Activated CD8-positive, alpha-beta memory T cell treated with anti-CD3 and anti-CD28 coated beads for 4 hours (primary cell): ENCODE results near the gene SLC25A29.
"Not testable (repeated sequence)": the region's sequence is repeated elsewhere in the genome, so short reads cannot be mapped to it uniquely, and the experiment has no call there.

Experiments used
- DNase-seq, 2 donors: peaks; one replicate each; pipeline ENCODE4 v3.0.0-alpha.2; 2020; ENCODE audit warnings: low read depth in 2 of 2

Gene SLC25A29

DNA sequence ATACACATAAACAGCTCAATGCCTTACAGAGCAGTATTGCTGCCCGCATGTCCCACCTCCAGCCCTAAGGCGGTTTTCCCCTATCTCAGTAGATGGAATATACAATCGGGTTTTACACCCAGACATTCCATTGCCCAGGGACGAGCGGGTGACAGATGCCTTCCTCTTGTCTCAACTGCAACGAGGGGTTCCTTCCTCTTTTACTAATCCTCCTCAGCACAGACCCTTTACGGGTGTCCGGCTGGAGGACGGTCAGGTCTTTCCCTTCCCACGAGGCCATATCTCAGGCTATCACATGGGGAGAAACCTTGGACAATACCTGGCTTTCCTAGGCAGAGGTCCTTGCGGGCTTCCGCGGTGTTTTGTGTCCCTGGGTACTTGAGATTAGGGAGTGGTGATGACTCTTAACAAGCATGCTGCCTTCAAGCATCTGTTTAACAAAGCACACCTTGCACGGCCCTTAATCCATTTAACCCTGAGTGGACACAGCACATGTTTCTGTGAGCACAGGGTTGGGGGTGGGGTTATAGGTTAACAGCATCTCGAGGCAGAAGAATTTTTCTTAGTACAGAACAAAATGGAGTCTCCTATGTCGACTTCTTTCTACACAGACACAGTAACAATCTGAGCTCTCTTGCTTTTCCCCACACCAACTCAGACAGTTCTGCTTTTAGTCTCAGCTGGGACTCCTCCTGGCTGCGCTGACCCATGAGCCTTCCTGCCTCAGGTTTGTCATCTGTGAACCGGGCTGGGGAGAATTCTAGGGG, 6.0 kb upstream of the SLC25A29 start:
- not testable (repeated sequence) for DNase-seq

- no peak for DNase-seq
Observed at GRCh38 chr14:100309028-100309737, 2.9 kb upstream of the SLC25A29 start.

DNA sequence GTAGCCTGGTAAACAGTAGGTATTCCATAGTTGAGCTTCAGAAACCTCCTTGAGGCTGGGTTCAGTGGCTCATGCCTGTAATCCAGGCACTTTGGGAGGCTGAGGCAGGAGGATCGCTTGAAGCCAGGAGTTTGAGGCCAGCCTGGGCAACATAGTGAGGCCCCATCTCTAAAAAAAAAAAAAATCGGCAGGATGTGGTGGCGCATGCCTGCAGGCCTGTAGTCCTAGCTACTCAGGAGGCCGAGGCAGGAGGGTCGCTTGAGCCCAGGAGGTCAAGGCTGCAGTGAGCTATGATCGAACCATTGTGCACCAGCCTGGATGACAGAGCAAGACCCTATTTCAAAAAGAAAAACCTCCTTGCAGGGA, 2.2 kb upstream of the SLC25A29 start:
- not testable (repeated sequence) for DNase-seq

- DNase-seq, result no peak
Observed at GRCh38 chr14:100307766-100308426, 1.7 kb upstream of the SLC25A29 start.

GRCh38 chr14:100306998-100307765, 938 bp upstream of the SLC25A29 start:
- DNase-seq, result no peak

DNA sequence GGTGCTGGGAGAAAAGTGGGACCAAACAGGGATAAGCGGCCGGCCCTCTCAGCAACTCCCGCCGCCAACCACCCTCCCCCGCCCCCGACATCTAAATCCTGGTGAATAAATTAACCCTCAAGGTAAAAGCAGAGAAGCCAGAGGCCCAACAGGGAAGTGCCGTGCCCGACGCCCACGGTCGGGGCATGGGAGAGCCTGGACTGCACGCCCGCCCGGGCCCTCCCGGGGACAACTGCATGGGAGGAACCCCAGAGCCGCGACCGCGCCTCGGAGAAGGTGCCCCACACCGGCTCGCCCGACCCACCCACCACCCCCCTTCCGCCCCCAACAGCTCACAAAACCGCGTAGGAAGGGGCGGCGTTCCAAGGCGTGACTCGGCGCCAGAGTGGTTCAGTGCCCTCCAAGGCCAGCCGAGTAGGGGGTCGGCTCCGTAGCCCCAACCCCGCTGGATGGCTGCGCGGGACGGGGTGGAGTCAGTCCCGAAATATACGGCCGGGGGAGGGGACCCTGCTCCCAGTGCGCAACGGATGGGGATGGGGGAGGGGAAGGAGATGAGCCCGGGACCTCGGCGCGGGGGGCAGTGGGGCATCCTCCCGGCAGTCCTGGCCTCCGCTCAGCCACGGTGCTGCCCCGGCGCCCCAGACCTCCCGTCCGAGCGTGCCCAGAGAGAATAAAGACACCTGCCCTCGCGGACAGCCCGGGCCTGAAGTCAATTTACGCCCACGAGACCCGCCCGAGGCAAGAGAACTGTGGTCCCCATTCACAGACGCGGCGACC, 732 bp downstream of the SLC25A29 start:
- peak; percentile 32 to 42 for DNase-seq

DNA sequence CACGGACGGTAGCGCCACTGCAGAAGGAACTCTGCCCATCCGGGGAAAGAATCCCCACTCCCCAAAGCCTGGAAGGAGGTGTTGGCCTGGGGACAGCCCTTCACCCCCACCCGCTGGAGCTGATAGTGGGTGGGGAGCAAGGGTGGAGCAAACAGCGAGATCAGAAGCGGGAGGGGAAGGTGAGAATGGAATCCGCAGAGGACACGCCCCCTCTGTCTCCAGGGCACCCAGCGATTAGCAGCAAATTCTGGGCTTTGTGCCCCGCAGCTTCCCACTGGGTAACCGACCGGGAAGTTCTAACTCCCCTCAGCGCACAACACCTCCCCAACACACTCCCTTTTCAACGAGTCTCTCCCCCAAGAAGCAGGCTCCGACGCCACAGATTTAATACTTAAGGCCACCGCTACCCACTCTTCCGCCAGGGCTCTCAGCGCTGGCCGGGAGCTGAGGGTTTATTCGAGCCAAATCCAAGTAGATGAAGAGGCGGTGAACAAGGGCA, 1.4 kb downstream of the SLC25A29 start:
- DNase-seq, result no peak

DNA sequence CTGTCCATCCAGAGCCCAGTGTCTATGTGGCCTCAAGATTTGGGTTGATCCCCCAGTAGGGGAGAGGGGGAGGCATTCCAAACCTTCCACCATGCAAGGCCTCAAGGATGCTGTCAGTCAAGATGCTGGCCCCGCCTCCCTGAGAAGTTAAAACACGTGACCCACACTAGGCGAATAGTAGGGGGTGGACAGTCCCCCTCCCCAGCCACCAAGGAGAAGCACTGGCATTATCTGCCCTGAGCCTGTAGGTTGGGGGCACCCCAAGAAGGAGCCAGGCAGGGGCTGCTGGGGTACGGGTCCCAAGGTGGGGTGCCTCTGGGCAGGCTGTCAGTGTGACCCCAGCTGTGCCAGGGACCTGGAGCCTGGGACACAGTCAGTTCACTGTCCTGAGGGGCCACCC, 2.3 kb downstream of the SLC25A29 start:
- no peak for DNase-seq

DNA sequence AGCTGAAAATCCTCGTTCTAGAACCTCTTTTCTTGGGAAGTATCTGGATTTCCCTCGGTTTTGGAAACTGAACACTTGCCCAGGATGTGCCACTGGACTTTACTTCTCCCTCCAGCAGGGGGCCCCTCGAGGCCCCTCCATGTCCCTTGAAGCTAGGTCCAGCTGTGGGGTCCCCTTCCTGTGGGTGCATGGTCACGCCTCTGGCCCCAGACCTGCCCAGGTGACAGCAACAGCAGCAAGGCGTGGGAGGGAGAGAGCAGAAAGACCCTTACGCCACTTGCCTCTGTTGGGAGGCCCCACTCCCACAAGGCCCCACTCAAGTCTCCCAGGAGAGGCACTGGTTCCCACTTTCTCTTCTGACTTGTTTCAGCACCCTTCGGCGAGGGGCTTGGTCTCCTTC, 3.1 kb downstream of the SLC25A29 start:
- no peak for DNase-seq

GRCh38 chr14:100302616-100303015, 3.6 kb downstream of the SLC25A29 start:
- DNase-seq, result no peak

- DNase-seq, result no peak
Observed at GRCh38 chr14:100299238-100299560, 7.0 kb downstream of the SLC25A29 start.

DNA sequence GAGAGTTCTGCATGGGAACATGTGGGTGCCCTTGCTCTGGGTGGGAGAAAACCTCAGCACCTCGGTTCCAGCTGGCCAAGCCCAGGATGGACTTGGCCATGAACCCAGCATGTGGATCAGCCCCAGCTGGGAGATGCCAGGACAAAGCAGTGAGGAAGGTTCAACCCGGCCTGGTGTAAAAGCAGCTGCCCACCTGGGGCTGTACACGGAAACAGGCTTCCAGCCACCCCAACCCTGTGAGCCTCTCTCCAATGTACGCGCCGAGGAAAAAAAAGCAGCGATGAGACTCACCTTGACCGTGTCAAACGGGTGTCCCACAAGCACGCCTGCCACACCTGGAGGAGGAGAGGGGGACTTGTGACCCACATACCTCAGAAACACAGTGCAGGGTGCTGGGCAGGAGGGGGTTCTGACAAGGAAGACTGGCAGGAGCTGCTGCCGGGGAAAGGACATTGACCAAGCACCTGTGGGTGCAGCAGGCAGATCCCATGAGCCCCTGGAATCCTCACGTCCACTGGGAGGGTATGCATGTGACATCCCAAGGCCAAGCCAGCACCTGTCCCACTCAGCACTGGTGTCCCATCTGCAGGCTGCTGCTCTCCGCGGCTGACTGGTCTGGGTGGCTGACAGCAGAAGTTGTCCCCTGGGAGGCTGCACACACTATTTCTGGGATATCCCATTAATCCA, 7.5 kb downstream of the SLC25A29 start:
- no peak for DNase-seq

GRCh38 chr14:100297320-100298300, 8.6 kb downstream of the SLC25A29 start:
- no peak for DNase-seq

DNA sequence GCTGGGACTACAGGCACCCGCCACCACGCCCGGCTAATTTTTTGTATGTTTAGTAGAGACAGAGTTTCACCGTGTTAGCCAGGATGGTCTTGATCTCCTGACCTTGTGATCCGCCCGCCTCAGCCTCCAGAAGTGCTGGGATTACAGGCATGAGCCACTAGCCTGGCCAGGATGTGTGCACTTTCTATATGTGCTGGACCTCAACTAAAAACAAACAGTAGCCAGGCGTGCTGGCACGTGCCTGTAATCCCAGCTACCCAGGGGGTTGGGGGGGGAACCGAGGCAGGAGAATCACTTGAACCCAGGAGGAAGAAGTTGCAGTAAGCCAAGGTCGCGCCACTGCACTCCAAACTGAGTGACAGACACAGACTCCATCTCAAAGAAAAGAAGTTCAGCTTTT, 9.5 kb downstream of the SLC25A29 start:
- not testable (repeated sequence) for DNase-seq

- DNase-seq, result no peak
Observed at GRCh38 chr14:100296106-100296651, 10.1 kb downstream of the SLC25A29 start.

DNA sequence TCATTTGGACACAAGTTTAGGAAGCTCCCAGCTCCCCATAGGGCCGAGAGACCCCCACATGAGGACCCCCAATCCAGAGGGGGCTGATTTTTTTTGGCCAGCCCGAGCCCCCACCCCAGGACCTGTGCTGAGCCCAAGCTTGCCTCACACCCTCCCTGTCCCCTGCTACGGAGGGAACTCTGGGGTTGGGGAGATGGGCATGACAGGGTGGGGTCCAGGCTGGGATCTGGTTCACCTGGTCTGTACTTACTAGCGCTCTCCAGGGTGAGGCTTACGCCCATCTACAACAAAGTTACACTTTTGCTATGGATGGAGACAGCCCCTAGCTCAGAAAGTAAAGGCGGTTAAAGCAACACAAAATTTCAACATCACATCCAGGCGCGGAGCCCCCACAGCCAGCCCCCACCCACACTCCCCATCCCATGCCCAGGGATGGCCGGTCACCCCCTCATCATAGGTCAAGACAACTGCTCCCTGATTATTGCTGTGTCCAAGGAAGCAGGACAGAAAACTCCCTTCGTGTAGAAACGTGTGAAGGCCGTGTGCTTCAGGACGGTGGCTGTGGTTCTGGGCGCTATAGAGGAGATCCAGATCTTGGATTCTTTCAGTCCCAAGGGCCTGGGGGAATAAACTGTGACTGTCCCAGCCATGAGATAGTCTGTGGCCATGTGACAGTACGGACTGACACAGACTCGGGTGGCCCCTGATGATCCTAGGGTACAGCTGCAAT, 10.7 kb downstream of the SLC25A29 start:
- DNase-seq, result no peak

DNA sequence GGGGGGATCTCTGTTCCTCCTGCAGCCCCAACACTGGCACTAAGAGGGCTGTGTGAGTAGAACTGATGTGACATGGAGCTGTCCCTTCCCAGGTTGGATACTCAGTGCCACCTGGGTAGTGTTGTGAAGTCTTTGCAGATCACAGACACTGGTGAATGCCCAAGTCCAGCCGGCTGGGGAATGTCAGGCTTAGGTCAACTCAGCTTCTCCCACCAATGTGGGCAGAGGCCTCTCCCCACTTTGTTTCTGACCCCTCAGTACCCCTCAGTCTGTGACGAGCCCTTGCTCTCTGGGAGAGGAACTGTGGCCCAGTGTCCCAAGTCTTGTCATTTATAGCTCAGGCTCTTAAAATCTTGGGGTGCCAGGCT, 11.3 kb downstream of the SLC25A29 start:
- no peak for DNase-seq

GRCh38 chr14:100294213-100294962, 11.9 kb downstream of the SLC25A29 start:
- DNase-seq, result no peak
